Neural cell (in vitro differentiated cells): ENCODE measurements around the gene AGFG2.
"Not testable (repeated sequence)": the region's sequence is repeated elsewhere in the genome, so short reads cannot be mapped to it uniquely, and the experiment has no call there.

Source experiments
- EZH2 ChIP-seq: fragments of 200-600, 300-800 bp; shearing (Covaris generic), sonication (generic); IDR thresholded peaks from 2 replicates; pipeline ENCODE4 v1.6.1; 2014; ENCODE audit warnings: antibody characterized with exemption, low read length, borderline replicate concordance, mild to moderate bottlenecking; ENCODE audit not compliant: insufficient read depth, poor library complexity, severe bottlenecking
- TF ChIP-seq, protein P1 (sequence below): IDR thresholded peaks from 2 replicates; pipeline ENCODE4 v1.6.1; 2012; ENCODE audit warnings: borderline replicate concordance
- TF ChIP-seq, protein P2 (sequence below): fragments of 450-650 bp; IDR thresholded peaks from 2 replicates; pipeline ENCODE4 v1.5.1; 2014; ENCODE audit warnings: antibody characterized with exemption, mild to moderate bottlenecking, moderate library complexity; ENCODE audit not compliant: poor library complexity, severe bottlenecking

DNA sequence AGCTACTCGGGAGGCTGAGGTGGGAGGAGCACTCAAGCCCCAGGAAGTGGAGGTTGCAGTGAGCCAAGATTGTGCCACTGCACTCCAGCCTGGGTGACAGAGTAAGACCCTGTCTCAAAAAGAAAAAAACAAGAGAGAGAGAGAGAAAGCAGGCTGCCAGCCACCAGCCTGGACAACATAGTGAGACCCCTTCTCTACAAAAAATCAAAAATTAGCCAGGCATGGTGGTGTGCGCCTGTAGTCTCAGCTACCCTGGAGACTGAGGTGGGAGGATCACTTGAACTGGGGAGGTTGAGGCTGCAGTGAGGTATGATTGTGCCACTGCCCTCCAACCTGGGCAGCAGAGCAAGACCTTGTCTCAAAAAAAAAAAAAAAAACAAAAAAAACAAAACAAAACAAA, 2.3 kb upstream of the AGFG2 start:
- TF ChIP-seq, protein P1, sequence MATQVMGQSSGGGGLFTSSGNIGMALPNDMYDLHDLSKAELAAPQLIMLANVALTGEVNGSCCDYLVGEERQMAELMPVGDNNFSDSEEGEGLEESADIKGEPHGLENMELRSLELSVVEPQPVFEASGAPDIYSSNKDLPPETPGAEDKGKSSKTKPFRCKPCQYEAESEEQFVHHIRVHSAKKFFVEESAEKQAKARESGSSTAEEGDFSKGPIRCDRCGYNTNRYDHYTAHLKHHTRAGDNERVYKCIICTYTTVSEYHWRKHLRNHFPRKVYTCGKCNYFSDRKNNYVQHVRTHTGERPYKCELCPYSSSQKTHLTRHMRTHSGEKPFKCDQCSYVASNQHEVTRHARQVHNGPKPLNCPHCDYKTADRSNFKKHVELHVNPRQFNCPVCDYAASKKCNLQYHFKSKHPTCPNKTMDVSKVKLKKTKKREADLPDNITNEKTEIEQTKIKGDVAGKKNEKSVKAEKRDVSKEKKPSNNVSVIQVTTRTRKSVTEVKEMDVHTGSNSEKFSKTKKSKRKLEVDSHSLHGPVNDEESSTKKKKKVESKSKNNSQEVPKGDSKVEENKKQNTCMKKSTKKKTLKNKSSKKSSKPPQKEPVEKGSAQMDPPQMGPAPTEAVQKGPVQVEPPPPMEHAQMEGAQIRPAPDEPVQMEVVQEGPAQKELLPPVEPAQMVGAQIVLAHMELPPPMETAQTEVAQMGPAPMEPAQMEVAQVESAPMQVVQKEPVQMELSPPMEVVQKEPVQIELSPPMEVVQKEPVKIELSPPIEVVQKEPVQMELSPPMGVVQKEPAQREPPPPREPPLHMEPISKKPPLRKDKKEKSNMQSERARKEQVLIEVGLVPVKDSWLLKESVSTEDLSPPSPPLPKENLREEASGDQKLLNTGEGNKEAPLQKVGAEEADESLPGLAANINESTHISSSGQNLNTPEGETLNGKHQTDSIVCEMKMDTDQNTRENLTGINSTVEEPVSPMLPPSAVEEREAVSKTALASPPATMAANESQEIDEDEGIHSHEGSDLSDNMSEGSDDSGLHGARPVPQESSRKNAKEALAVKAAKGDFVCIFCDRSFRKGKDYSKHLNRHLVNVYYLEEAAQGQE = not testable (repeated sequence)
- not testable (repeated sequence) for TF ChIP-seq EZH2
- TF ChIP-seq, protein P2, sequence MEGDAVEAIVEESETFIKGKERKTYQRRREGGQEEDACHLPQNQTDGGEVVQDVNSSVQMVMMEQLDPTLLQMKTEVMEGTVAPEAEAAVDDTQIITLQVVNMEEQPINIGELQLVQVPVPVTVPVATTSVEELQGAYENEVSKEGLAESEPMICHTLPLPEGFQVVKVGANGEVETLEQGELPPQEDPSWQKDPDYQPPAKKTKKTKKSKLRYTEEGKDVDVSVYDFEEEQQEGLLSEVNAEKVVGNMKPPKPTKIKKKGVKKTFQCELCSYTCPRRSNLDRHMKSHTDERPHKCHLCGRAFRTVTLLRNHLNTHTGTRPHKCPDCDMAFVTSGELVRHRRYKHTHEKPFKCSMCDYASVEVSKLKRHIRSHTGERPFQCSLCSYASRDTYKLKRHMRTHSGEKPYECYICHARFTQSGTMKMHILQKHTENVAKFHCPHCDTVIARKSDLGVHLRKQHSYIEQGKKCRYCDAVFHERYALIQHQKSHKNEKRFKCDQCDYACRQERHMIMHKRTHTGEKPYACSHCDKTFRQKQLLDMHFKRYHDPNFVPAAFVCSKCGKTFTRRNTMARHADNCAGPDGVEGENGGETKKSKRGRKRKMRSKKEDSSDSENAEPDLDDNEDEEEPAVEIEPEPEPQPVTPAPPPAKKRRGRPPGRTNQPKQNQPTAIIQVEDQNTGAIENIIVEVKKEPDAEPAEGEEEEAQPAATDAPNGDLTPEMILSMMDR = not testable (repeated sequence)
